ENCODE measurements around the gene AHRR. TPM values are rescaled to one million over a fixed set of nuclear protein-coding genes. Genes with fewer than 3 reads are reported as not detected.

AHRR gene
- total RNA-seq, 1 experiment from 2014 or later, result 2.2 TPM

DNA sequence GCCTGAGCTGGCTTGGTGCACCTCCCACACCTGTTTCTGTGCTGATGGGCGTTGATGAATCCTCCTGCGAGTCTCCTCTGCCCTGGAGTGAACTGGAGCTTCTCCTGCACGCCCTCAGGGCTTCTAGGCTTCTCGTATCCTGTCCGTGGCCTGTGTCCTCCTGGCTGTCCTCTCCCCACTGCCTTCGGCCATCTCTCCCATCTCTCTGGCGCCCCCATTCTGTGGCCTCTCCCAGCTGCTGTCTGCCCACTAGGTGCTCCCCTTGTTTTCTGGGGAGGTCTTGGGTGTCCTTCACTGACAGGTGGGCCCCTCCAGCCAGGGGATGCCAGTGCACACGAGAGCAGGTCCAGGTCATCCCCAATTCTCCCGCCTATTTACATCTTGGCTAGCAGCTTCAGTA lies 28.8 kb downstream of the AHRR start:
- no peak overlapping the region for H4K8ac ChIP-seq (replicated peaks; ENCODE audit: insufficient read length, low read depth, low read length)
- no CpG with 5 or more reads among the region's 9 CpGs for WGBS (ENCODE audit: extremely low coverage, insufficient read length, low lambda C conversion rate)
- no peak overlapping the region for H4K91ac ChIP-seq (ENCODE audit: insufficient read length, low read depth, low read length)
- H2BK15ac ChIP-seq (ENCODE audit: low read depth, low read length), result no peak overlapping the region
- Mint-ChIP-seq H3K4me1 (peaks cover 18 to 22% of the 10 kb centered on the region in 2 experiments), H3K9me3 (no peaks in the 10 kb centered on the region), H3K4me3 (no peak overlapping the region), H3K27me3 (ENCODE audit: low read depth) (peaks cover 5% of the 10 kb centered on the region), H3K36me3 (ENCODE audit: insufficient read depth in 1 of 3, low read depth in 3 of 3) (no peaks in the 10 kb centered on the region), H3K27ac (peak overlapping the region in 1 of 3 experiments; percentile 45; a peak in 1 of 7 replicates)
- no peaks in the 10 kb centered on the region for H3K79me1 ChIP-seq (ENCODE audit: insufficient read depth, low read depth, low read length, poor library complexity, severe bottlenecking)
- H3K9me3 ChIP-seq (ENCODE audit: control insufficient read depth, low read depth, low read length), result no peaks in the 10 kb centered on the region
- H3K56ac ChIP-seq (ENCODE audit: insufficient read length, low read depth, low read length), result no peak overlapping the region
- no peak overlapping the region for H3K4ac ChIP-seq (ENCODE audit: low read depth, low read length)
- H3K27ac ChIP-seq (ENCODE audit: insufficient read length, low read depth, low read length), result no peak overlapping the region
- H2BK12ac ChIP-seq (ENCODE audit: insufficient read length, low read depth, low read length), result no peak overlapping the region
- no peaks in the 10 kb centered on the region for H3K27me3 ChIP-seq (ENCODE audit: insufficient read depth, low read length)
- no peaks in the 10 kb centered on the region for H3K79me2 ChIP-seq (ENCODE audit: insufficient read depth, low read length)
- H3K23ac ChIP-seq (ENCODE audit: insufficient read length, low read depth, low read length), result no peak overlapping the region
- H3K4me2 ChIP-seq (ENCODE audit: insufficient read depth, insufficient read length, low read length), result no peak overlapping the region
- H2BK120ac ChIP-seq (ENCODE audit: low read depth, low read length, poor library complexity, severe bottlenecking), result no peak overlapping the region
- no peak overlapping the region for H2AFZ ChIP-seq (ENCODE audit: low read length)
- H4K5ac ChIP-seq (ENCODE audit: insufficient read length, low read depth, low read length), result no peak overlapping the region
- H4K20me1 ChIP-seq (ENCODE audit: control insufficient read depth, insufficient read depth, insufficient read length), result no peaks in the 10 kb centered on the region
- TF ChIP-seq, protein P1, sequence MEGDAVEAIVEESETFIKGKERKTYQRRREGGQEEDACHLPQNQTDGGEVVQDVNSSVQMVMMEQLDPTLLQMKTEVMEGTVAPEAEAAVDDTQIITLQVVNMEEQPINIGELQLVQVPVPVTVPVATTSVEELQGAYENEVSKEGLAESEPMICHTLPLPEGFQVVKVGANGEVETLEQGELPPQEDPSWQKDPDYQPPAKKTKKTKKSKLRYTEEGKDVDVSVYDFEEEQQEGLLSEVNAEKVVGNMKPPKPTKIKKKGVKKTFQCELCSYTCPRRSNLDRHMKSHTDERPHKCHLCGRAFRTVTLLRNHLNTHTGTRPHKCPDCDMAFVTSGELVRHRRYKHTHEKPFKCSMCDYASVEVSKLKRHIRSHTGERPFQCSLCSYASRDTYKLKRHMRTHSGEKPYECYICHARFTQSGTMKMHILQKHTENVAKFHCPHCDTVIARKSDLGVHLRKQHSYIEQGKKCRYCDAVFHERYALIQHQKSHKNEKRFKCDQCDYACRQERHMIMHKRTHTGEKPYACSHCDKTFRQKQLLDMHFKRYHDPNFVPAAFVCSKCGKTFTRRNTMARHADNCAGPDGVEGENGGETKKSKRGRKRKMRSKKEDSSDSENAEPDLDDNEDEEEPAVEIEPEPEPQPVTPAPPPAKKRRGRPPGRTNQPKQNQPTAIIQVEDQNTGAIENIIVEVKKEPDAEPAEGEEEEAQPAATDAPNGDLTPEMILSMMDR (conservative IDR thresholded peaks at IDR 0.05), result peak; percentile 63
- no peak overlapping the region for H3K14ac ChIP-seq (ENCODE audit: insufficient read depth, low read length)
- no peaks in the 10 kb centered on the region for H3K23me2 ChIP-seq (ENCODE audit: insufficient read length, low read depth, low read length, poor library complexity, severe bottlenecking)
- no peaks in the 10 kb centered on the region for H3K4me1 ChIP-seq (ENCODE audit: insufficient read depth, low read length)
- H3K9ac ChIP-seq (ENCODE audit: extremely low read depth, insufficient read length, low read length), result no peak overlapping the region
- H3T11ph ChIP-seq (ENCODE audit: low read length), result no peak overlapping the region
- H2BK20ac ChIP-seq (ENCODE audit: low read depth, low read length, poor library complexity, severe bottlenecking), result no peak overlapping the region
- no peak overlapping the region for H2BK5ac ChIP-seq (ENCODE audit: insufficient read length, low read length)
- DNase-seq, result peak; percentile 79
- H2AK5ac ChIP-seq (ENCODE audit: insufficient read length, low read length), result no peak overlapping the region
- no peak overlapping the region for H3K18ac ChIP-seq (ENCODE audit: insufficient read length, low read depth, low read length)
